SU-DHL-6 (cell line): ENCODE data around the gene PRKAB2.
"Not testable (repeated sequence)": the region's sequence is repeated elsewhere in the genome, so short reads cannot be mapped to it uniquely, and the experiment has no call there.

Experiments
- CTCF ChIP-seq: fragments of 200-600 bp; sonication (generic); IDR thresholded peaks from one replicate; pipeline ENCODE4 v1.5.1; 2017; ENCODE audit warnings: antibody characterized with exemption, mild to moderate bottlenecking, low read length, moderate library complexity; ENCODE audit not compliant: insufficient read depth, poor library complexity, severe bottlenecking
- EZH2phosphoT487 ChIP-seq: fragments of 200-600 bp; sonication (generic), shearing (Covaris generic); conservative IDR thresholded peaks from 2 replicates; pipeline ENCODE4 v1.6.1; 2018; ENCODE audit warnings: mild to moderate bottlenecking, antibody characterized with exemption, low read length, moderate library complexity, mixed read lengths

- not testable (repeated sequence) for TF ChIP-seq CTCF, EZH2phosphoT487
These were observed 57.2 kb downstream of the PRKAB2 start for GRCh38 chr1:147115079-147115478.
